T-helper 1 cell (primary cell): ENCODE measurements around the gene RSBN1L.

Source experiments
- DNase-seq, 5 donors: peaks; one replicate each; pipeline ENCODE4 v3.0.0-alpha.2; 2012 to 2020

RSBN1L gene

GRCh38 chr7:77811516-77812289, 115.4 kb downstream of the RSBN1L start:
- no peak for DNase-seq

- DNase-seq: no peak
Observed at GRCh38 chr7:77812290-77812685, 116.0 kb downstream of the RSBN1L start.

- DNase-seq: no peak
Observed at GRCh38 chr7:77813180-77813579, 116.9 kb downstream of the RSBN1L start.

GRCh38 chr7:77819021-77819420, 122.8 kb downstream of the RSBN1L start:
- DNase-seq: no peak

- DNase-seq: no peak
Observed at GRCh38 chr7:77820967-77821366, 124.7 kb downstream of the RSBN1L start.

- DNase-seq: no peak
Observed at GRCh38 chr7:77822269-77822668, 126.0 kb downstream of the RSBN1L start.

GRCh38 chr7:77823787-77824186, 127.5 kb downstream of the RSBN1L start:
- DNase-seq: no peak

- no peak for DNase-seq
Observed at GRCh38 chr7:77824636-77825035, 128.4 kb downstream of the RSBN1L start.

GRCh38 chr7:77825131-77825530, 128.9 kb downstream of the RSBN1L start:
- DNase-seq: no peak

- no peak for DNase-seq
Observed at GRCh38 chr7:77826300-77826699, 130.0 kb downstream of the RSBN1L start.

- DNase-seq: no peak
Observed at GRCh38 chr7:77827999-77828398, 131.7 kb downstream of the RSBN1L start.

GRCh38 chr7:77830649-77831355, 134.5 kb downstream of the RSBN1L start:
- peak in 1 of 5 donors; percentile 11 for DNase-seq

GRCh38 chr7:77831481-77831880, 135.2 kb downstream of the RSBN1L start:
- DNase-seq: peak in 1 of 5 donors; percentile 71

GRCh38 chr7:77831953-77832352, 135.7 kb downstream of the RSBN1L start:
- DNase-seq: no peak
